Glutamatergic neuron (in vitro differentiated cells): ENCODE measurements around the gene PFN2. TPM values are rescaled to one million over a fixed set of nuclear protein-coding genes. Genes with fewer than 3 reads are reported as not detected.
A peak's percentile ranks its signal among the peaks of the same experiment; 100 is the strongest.

Source experiments
- DNase-seq: peaks from one replicate; pipeline ENCODE4 v3.0.0; 2022
- H3K27ac Mint-ChIP-seq: one replicate; pipeline ENCODE4 v1.8.0; 2020; ENCODE audit warnings: mild to moderate bottlenecking, mixed read lengths, inconsistent platforms; ENCODE audit not compliant: unreplicated experiment
- H3K27me3 Mint-ChIP-seq: one replicate; pipeline ENCODE4 v1.8.0; 2020; ENCODE audit warnings: mild to moderate bottlenecking, moderate library complexity, mixed read lengths, inconsistent platforms; ENCODE audit not compliant: unreplicated experiment
- H3K36me3 Mint-ChIP-seq: one replicate; pipeline ENCODE4 v1.8.0; 2020; ENCODE audit warnings: mild to moderate bottlenecking, mixed read lengths, inconsistent platforms; ENCODE audit not compliant: unreplicated experiment
- H3K4me1 Mint-ChIP-seq: one replicate; pipeline ENCODE4 v1.8.0; 2020; ENCODE audit warnings: mild to moderate bottlenecking, low read depth, mixed read lengths, inconsistent platforms; ENCODE audit not compliant: unreplicated experiment
- H3K4me3 Mint-ChIP-seq: one replicate; pipeline ENCODE4 v1.8.0; 2020; ENCODE audit warnings: mild to moderate bottlenecking, mixed read lengths, inconsistent platforms; ENCODE audit not compliant: unreplicated experiment
- H3K9me3 Mint-ChIP-seq: one replicate; pipeline ENCODE4 v1.8.0; 2020; ENCODE audit warnings: mild to moderate bottlenecking, moderate library complexity, mixed read lengths, inconsistent platforms; ENCODE audit not compliant: unreplicated experiment
- total RNA-seq: library from RNA; stranded (reverse); fragmentation: NEBNext Ultra II Directional; extraction: Animal tissue kit (Norgen Biotek cat#: 25700); gene quantifications from one replicate; pipeline ENCODE4 v1.2.1, GENCODE V29; 2021; ENCODE audit not compliant: unreplicated experiment
- TF ChIP-seq, protein P1 (sequence below): fragments of 200-600 bp; sonication (generic); IDR thresholded peaks from one replicate; pipeline ENCODE4 v1.5.0; 2021; ENCODE audit not compliant: partially characterized antibody, unreplicated experiment

PFN2 gene
- total RNA-seq, 1 donor from 2014 or later, result 364 TPM

DNA sequence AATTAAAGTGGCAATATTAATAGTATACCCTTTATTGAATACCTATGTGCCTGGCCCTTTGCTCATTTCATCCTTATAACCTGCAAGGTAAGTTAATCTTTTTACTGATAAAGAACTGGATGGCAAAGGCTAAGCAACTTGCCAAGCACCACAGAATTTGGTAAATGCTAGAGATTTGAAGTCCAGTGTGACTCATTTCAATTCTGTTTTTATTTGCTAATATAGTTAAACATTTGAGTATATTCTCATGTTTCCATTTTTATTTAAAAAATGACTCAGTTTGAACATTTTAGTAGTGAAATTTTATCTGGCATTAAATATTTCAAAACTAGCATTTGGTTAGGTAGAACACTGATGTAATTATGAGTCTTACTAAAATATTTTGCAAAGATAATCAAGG lies 11.3 kb downstream of the PFN2 start:
- DNase-seq, result no peak
- Mint-ChIP-seq H3K9me3 (peaks cover 8% of the 10 kb centered on the region), H3K4me3 (no peak overlapping the region), H3K27ac (no peak overlapping the region), H3K36me3 (no peaks in the 10 kb centered on the region), H3K27me3 (peaks cover 3% of the 10 kb centered on the region), H3K4me1 (peaks cover 29% of the 10 kb centered on the region)
- TF ChIP-seq, protein P1, sequence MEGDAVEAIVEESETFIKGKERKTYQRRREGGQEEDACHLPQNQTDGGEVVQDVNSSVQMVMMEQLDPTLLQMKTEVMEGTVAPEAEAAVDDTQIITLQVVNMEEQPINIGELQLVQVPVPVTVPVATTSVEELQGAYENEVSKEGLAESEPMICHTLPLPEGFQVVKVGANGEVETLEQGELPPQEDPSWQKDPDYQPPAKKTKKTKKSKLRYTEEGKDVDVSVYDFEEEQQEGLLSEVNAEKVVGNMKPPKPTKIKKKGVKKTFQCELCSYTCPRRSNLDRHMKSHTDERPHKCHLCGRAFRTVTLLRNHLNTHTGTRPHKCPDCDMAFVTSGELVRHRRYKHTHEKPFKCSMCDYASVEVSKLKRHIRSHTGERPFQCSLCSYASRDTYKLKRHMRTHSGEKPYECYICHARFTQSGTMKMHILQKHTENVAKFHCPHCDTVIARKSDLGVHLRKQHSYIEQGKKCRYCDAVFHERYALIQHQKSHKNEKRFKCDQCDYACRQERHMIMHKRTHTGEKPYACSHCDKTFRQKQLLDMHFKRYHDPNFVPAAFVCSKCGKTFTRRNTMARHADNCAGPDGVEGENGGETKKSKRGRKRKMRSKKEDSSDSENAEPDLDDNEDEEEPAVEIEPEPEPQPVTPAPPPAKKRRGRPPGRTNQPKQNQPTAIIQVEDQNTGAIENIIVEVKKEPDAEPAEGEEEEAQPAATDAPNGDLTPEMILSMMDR, result no peak

DNA sequence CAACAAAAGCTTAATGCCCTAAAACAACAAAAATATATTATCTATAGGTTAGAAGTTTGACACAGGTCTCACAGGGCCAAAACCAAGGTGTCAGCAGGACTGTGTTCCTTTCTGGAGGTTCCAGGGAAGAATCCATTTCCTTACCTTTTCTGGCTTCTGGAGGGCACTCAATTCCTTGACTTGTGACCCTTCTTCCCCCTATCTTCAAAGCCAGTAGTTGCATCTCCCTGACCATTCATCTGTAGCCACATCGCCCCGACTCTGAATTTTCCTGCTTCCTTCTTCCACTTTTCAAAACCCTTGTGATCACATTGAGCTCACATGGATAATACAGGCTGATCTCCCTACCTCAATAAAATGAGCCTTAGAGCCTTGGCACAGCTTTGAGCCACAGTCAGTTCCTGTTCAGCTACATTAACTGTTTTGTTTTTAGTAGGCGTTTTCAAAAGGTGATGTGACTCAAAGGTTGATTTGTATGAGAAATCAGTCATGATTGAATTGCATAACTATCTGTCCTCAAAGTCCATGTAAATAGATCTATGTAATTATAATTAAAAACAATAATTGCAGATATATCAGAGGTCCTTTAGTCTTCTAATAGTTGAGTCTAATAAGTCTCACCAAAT lies 12.4 kb downstream of the PFN2 start:
- no peaks in the 10 kb centered on the region for H3K36me3 Mint-ChIP-seq
- H3K27ac Mint-ChIP-seq, result no peak overlapping the region
- TF ChIP-seq, protein P1, result no peak
- no peak overlapping the region for H3K4me3 Mint-ChIP-seq
- peaks cover 3% of the 10 kb centered on the region for H3K27me3 Mint-ChIP-seq
- DNase-seq, result no peak
- H3K4me1 Mint-ChIP-seq, result peaks cover 27% of the 10 kb centered on the region
- H3K9me3 Mint-ChIP-seq, result peaks cover 8% of the 10 kb centered on the region

DNA sequence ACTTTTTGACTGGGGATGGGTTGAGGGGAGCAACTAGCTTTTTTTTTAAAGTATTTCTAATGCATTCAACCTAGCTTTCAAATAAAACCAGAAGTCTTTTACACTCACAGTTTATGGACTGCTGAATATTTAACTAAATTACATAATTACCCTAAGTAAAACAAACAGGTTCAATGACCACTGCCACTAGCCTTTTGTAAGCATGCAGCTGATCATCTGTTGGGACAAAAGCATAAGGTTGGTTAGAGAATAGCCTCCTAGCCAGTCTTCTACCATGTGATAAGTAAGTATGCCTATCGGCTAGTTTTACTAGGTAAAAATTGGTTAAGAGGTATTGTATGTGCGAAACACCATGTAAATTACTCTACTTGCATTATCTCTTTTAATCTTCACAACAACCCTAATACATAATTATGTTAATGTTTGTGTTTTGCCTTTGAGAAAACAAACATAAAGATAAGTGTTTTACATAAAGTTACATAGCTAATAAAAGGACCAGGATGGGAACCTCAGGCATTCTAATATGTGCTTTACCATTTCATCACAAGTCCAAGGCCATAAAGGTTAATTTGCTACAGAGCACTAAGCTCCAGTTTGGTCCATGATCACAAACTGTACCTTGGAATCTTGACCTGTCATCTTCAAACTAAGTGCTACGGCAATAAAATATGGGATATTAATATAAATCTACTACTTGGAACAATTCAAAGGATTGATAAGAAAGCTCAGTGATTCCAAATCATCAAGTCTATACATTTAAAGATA lies 13.2 kb downstream of the PFN2 start:
- no peak for DNase-seq
- Mint-ChIP-seq H3K27me3 (peaks cover 3% of the 10 kb centered on the region), H3K4me3 (no peak overlapping the region), H3K27ac (no peak overlapping the region), H3K9me3 (peaks cover 8% of the 10 kb centered on the region), H3K36me3 (no peaks in the 10 kb centered on the region), H3K4me1 (peaks cover 27% of the 10 kb centered on the region)
- TF ChIP-seq, protein P1, result no peak

DNA sequence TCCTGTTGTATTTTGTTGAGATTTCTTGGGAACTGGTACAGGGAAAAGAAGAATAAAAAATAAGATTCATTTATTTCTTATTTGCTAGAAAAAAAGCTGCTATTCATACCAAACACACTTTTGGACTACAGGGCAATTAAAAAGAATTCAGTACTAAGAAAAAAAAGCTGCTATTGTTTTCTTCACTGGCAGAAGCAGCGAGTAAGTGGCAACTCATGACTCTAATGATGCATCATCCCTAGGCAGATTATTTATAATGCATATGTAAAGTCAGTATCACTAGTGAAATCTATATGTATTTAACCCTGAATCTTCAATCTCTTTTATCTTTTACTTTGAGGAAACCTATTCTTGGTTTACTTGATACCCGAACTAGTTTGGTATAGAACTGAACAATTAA lies 15.2 kb downstream of the PFN2 start:
- Mint-ChIP-seq H3K27ac (peak overlapping the region; percentile 77), H3K4me3 (no peak overlapping the region)

DNA sequence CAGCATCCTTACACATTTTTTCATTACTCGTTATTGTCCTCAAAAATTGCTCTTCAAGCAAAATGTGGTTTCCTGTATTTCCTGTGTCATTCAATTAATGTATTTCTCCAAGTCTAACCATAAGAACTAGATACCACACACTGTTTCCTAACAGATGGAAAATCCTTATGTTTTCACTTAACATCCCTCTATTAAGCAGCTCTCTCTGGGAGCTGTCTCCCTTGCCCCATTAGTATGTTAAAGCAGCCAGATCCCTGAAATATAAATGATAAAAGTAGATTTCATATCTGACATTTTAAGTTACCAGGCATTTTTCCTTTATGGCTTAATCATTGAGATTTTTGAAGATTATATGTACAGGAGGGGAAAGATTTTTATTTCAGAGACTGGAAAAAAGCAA lies 15.9 kb downstream of the PFN2 start:
- Mint-ChIP-seq H3K27me3 (peaks cover 3% of the 10 kb centered on the region), H3K9me3 (peaks cover 6% of the 10 kb centered on the region), H3K4me1 (peaks cover 24% of the 10 kb centered on the region), H3K27ac (no peak overlapping the region), H3K36me3 (peaks cover 4% of the 10 kb centered on the region), H3K4me3 (no peak overlapping the region)
- TF ChIP-seq, protein P1, result no peak
- DNase-seq, result no peak

More for the DNA sequence above, 15.2 kb downstream of the PFN2 start:
- TF ChIP-seq, protein P1, result no peak
- Mint-ChIP-seq H3K4me1 (peaks cover 24% of the 10 kb centered on the region), H3K36me3 (no peaks in the 10 kb centered on the region), H3K9me3 (peaks cover 6% of the 10 kb centered on the region), H3K27me3 (peaks cover 3% of the 10 kb centered on the region)
- no peak for DNase-seq
